Prostate gland (tissue), 2 donors: ENCODE data around the gene CTNNBIP1. TPM values are rescaled to one million over a fixed set of nuclear protein-coding genes. Genes with fewer than 3 reads are reported as not detected.
"Not testable (repeated sequence)": the region's sequence is repeated elsewhere in the genome, so short reads cannot be mapped to it uniquely, and the experiment has no call there.

ENCODE experiments used
- DNase-seq: peaks from one replicate; pipeline ENCODE4 v3.0.0-alpha.2; 2019; ENCODE audit warnings: low spot score
- H3K27ac ChIP-seq, 2 donors: fragments of 200-600 bp; sonication (generic); 2 replicates each; pipeline ENCODE4 v1.5.1; 2017 to 2019
- H3K27me3 ChIP-seq: fragments of 200-600 bp; sonication (generic); replicated peaks from 2 replicates; pipeline ENCODE4 v1.5.1; 2019; ENCODE audit not compliant: insufficient read depth
- H3K36me3 ChIP-seq, 2 donors: fragments of 200-600 bp; sonication (generic); 1 replicate in 1 of 2; 2 replicates in 1 of 2; pipeline versions ENCODE4 v1.5.1 to v1.8.1; 2017 to 2019
- H3K4me1 ChIP-seq: fragments of 200-600 bp; sonication (generic); replicated peaks from 2 replicates; pipeline ENCODE4 v1.5.1; 2019
- H3K4me3 ChIP-seq, 2 donors: fragments of 200-600 bp; sonication (generic); 2 replicates each; pipeline ENCODE4 v1.5.1; 2017 to 2019
- H3K9me3 ChIP-seq: fragments of 200-600 bp; sonication (generic); 2 replicates; pipeline ENCODE4 v1.5.1; 2017
- POLR2A ChIP-seq: fragments of 450-650 bp; IDR thresholded peaks from one replicate; pipeline ENCODE4 v1.6.1; 2016; ENCODE audit warnings: antibody characterized with exemption, mild to moderate bottlenecking
- POLR2AphosphoS5 ChIP-seq: sonication (generic); formaldehyde crosslinking; IDR thresholded peaks from one replicate; pipeline ENCODE4 v1.6.1; 2017; ENCODE audit warnings: antibody characterized with exemption
- WGBS: methylation state at CpG from one replicate; pipeline ENCODE4 v1.1.5; 2018; 5-methylcytosine and 5-hydroxymethylcytosine counted together
- intact Hi-C: fragments of 100-400 bp; cut with DNase I; formaldehyde crosslinking; loops from one replicate; pipeline ENCODE4 v1.14.2; 2022
- total RNA-seq, 2 donors: library from RNA; depleted of rRNA; stranded (reverse); fragments of >200 nt; gene quantifications; one replicate each; pipeline ENCODE4 v1.1.0, GENCODE V29; 2016
- TF ChIP-seq, protein P1 (sequence below), 4 experiments: fragments of 200-600 bp in 2 of 4; fragments of 450-650 bp in 2 of 4; sonication (generic) in 2 of 4; IDR thresholded peaks; 1 replicate in 3 of 4; 2 replicates in 1 of 4; pipeline ENCODE4 v1.5.1; 2016 to 2019; ENCODE audit warnings: antibody characterized with exemption in 4 of 4, mild to moderate bottlenecking in 2 of 4, moderate library complexity in 2 of 4

The CTNNBIP1 gene
- total RNA-seq, 2 donors from 2014 or later = 56.9 to 101 TPM

DNA sequence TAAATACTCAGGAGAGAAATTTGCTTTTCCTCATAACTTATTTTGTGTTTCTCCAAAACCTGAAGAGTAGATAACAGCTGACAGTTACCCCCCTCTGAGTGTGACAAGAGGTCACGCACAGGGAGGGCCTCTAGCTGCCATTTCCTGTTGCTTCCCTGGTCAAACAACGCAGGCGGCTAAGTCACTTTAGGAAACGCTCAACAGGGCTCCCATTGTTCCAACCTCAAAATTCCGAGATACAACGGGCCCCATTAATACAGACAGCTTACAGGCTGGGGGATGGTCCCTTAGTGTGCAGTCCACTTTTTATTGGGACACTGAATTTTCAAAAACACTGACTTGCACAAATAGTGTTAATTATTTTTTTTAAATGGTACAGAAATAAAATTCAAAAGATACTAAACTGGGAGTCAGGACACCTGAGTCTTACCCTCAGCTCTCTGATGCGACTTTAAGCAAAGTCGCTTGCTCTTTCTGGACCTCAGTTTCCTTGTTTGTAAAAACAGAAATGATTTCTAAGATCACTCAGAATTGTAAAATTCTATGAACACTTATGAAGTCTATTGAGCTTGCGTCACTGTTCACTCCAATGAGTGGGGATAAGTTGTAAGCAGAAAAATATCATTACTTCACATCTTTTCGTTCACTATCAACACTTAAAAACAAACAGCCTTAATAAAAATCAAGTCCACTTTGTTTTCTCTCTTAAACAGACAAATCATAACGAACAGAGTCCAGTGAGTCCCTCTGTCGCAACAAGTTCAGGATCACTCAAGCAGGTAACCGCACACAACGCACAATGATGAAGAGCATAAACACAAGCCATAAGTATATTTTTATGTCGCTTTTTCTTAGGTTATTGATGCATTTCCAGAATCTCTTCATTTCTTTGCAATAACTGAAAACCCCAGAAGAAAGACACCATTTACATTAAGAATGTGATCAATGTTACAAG is 19.6 kb upstream of the CTNNBIP1 start:
- Histone ChIP-seq H3K27ac (no peak overlapping the region), H3K4me1 (no peaks in the 10 kb centered on the region), H3K9me3 (no peaks in the 10 kb centered on the region), H3K4me3 (no peak overlapping the region), H3K27me3 (no peaks in the 10 kb centered on the region), H3K36me3 (no peaks in the 10 kb centered on the region)
- TF ChIP-seq, protein P1, sequence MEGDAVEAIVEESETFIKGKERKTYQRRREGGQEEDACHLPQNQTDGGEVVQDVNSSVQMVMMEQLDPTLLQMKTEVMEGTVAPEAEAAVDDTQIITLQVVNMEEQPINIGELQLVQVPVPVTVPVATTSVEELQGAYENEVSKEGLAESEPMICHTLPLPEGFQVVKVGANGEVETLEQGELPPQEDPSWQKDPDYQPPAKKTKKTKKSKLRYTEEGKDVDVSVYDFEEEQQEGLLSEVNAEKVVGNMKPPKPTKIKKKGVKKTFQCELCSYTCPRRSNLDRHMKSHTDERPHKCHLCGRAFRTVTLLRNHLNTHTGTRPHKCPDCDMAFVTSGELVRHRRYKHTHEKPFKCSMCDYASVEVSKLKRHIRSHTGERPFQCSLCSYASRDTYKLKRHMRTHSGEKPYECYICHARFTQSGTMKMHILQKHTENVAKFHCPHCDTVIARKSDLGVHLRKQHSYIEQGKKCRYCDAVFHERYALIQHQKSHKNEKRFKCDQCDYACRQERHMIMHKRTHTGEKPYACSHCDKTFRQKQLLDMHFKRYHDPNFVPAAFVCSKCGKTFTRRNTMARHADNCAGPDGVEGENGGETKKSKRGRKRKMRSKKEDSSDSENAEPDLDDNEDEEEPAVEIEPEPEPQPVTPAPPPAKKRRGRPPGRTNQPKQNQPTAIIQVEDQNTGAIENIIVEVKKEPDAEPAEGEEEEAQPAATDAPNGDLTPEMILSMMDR (IDR thresholded peaks at IDR 0.05) = no peak
- intact Hi-C loops = no loop called here
- 73% methylated on average over 15 of the region's 15 CpGs for WGBS
- no peak for DNase-seq

DNA sequence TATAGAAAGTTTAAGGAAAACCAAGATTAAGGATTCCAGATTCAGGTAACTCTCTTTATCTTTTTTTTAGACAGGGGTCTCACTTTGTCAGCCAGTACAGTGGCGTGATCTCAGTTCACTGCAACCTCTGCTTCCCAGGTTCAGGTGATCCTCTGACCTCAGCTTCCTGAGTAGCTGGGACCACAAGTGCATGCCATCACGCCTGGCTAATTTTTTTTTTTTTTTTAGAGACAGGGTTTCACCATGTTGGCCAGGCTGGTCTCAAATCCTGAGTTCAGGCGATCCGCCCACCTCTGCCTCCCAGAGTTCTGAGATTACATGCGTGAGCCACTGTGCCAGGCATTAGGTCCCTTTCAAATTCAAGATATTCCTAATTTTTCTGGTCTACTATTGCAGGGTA is 17.2 kb upstream of the CTNNBIP1 start:
- Histone ChIP-seq H3K9me3 (no peaks in the 10 kb centered on the region), H3K27me3 (no peaks in the 10 kb centered on the region), H3K36me3 (no peaks in the 10 kb centered on the region), H3K4me3 (no peak overlapping the region), H3K27ac (no peak overlapping the region), H3K4me1 (no peaks in the 10 kb centered on the region)
- WGBS = 94% methylated on average over 5 of the region's 5 CpGs
- DNase-seq = no peak
- no peak for TF ChIP-seq POLR2AphosphoS5
- TF ChIP-seq, protein P1 (IDR thresholded peaks at IDR 0.05) = no peak
- no peak for TF ChIP-seq POLR2A
- intact Hi-C loops = no loop called here

DNA sequence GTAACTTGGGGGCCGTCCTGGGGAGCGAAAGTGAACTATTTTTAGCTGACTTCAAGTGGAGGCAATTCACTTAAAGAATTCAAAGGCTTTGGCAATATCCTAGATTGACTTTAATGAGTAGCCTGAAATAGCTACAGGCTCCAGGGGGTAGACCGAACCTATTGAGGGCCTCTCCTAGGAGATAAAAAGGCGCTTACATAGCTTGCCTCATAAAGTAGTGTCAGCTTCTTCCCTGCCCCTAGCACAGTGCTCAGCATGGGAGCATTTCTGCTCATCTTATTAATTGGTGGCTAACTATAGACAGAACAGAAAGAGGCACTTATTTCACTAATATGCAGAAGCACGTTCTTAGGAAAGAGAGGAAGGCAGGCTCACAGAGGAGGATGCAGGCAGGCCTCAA is 12.3 kb upstream of the CTNNBIP1 start:
- no peaks in the 10 kb centered on the region for H3K36me3 ChIP-seq
- DNase-seq = no peak
- H3K4me1 ChIP-seq = no peaks in the 10 kb centered on the region
- H3K27ac ChIP-seq = no peak overlapping the region
- TF ChIP-seq POLR2A (no peak), POLR2AphosphoS5 (no peak)
- TF ChIP-seq, protein P1 (IDR thresholded peaks at IDR 0.05) = no peak
- H3K9me3 ChIP-seq = no peaks in the 10 kb centered on the region
- no peaks in the 10 kb centered on the region for H3K27me3 ChIP-seq
- H3K4me3 ChIP-seq = no peak overlapping the region
- 58% methylated on average over 5 of the region's 5 CpGs for WGBS
- intact Hi-C loops = no loop called here

DNA sequence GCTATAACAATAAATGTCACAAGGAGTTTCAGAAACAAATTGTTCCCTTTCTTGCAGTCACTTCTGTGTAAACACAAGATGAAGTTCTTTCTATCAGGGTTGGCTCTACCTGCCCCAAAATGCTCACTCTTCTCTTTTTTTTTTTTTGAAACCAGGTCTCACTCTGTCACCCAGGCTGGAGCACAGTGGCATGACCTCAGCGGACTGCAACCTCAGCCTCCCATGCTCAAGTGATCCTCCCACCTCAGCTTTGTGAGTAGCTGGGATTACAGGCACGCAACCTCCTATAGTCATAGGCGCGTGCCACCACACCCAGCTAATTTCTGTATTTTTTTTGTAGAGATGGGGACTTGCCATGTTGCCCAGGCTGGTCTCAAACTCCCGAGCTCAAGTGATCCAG is 10.5 kb upstream of the CTNNBIP1 start:
- no peaks in the 10 kb centered on the region for H3K4me1 ChIP-seq
- 80% methylated on average over 5 of the region's 5 CpGs for WGBS
- H3K4me3 ChIP-seq = no peak overlapping the region
- no peaks in the 10 kb centered on the region for H3K9me3 ChIP-seq
- no peaks in the 10 kb centered on the region for H3K36me3 ChIP-seq
- H3K27me3 ChIP-seq = no peaks in the 10 kb centered on the region
- intact Hi-C loops = no loop called here
- no peak overlapping the region for H3K27ac ChIP-seq
- no peak for TF ChIP-seq POLR2AphosphoS5
- TF ChIP-seq, protein P1 (IDR thresholded peaks at IDR 0.05) = no peak
- no peak for DNase-seq

DNA sequence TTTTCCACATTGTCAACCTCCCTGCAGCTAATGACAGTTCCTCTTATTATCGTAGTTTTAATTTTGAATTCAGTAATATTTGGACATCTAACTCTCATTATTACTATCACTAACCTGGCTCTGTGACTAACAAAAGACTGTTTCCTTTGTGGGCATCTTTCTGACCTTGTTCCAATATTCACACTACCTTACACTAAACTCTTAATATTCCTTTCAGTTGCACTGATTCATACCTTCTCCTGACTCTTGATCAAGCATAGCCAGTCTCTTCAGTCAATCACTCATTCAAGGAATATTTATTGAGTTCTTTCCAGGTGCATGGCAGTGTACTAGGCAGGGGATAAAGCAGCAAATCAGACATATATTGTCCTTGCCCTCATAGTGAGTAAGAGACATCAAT is 7.8 kb upstream of the CTNNBIP1 start:
- Histone ChIP-seq H3K27me3 (no peaks in the 10 kb centered on the region), H3K4me1 (no peaks in the 10 kb centered on the region), H3K4me3 (no peak overlapping the region), H3K27ac (no peak overlapping the region), H3K9me3 (no peaks in the 10 kb centered on the region), H3K36me3 (no peaks in the 10 kb centered on the region)
- intact Hi-C loops = no loop called here
- TF ChIP-seq POLR2A = no peak
- TF ChIP-seq, protein P1 (IDR thresholded peaks at IDR 0.05) = no peak
- no peak for TF ChIP-seq POLR2AphosphoS5
- DNase-seq = no peak
- WGBS = 84% methylated on average over 1 of the region's 1 CpG

DNA sequence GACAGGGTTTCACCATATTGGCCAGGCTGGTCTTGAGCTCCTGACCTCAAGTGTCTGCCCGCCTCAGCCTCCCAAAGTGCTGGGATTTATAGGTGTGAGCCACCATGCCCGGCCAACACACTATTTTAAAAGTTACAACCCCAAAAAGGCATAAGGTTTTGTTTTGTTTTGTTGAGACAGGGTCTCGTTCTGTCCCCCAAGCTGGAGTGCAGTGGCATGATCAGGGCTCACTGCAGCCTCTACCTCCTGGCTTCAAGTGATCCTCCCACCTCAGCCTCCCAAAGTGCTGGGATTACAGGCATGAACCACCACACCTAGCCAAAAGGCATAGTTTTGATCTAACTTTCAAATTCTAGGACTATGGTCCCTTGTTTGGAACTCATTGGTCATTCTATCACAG is 7.4 kb upstream of the CTNNBIP1 start:
- intact Hi-C loops, H3K27me3 ChIP-seq, H3K9me3 ChIP-seq, H3K36me3 ChIP-seq, DNase-seq, H3K4me3 ChIP-seq, H3K4me1 ChIP-seq, H3K27ac ChIP-seq: not testable (repeated sequence)
- WGBS = 83% methylated on average over 3 of the region's 3 CpGs
